ENCODE measurements around the gene MAPK8.

Gene MAPK8

GRCh38 chr10:48477141-48477540 is 170.7 kb downstream of the MAPK8 start (continued):
- TF ChIP-seq ZBTB10 (tag by site-specific recombination; IDR thresholded peaks at IDR 0.05) (no peak), ZNF830 (tag by site-specific recombination; IDR thresholded peaks at IDR 0.05; ENCODE audit: low read depth) (no peak), ZNF155 (tag by site-specific recombination; IDR thresholded peaks at IDR 0.05) (no peak), ZNF16 (tag by site-specific recombination; IDR thresholded peaks at IDR 0.05; ENCODE audit: low read depth) (no peak), ZNF514 (tag by site-specific recombination; IDR thresholded peaks at IDR 0.05) (no peak), ZNF791 (tag by site-specific recombination; IDR thresholded peaks at IDR 0.05) (no peak)

DNA sequence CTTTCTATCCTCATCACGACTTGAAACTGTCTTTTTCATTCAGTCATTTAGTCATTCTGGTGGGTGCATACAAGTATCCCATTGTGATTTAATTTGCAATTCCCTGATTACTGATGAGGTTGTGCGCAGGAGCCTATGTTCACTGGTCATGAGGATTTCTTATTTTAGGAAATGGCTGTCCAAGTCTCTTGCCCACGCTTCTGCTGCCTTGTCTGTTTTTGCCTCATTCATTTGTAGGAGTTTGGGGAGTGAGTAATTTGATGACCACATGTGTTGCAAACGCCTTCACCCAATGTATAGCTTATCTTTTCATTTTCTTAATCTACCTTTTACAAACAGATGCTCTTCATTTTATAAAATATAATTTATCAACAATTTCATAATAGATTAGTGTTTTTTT is 171.1 kb downstream of the MAPK8 start:
- no peak overlapping the region for H3K27ac ChIP-seq (ENCODE audit: extremely low read depth, low read depth, low read length)
- H3K4me1 ChIP-seq (ENCODE audit: control insufficient read depth, insufficient read depth, low read length), result peaks cover 4% of the 10 kb centered on the region; the same call in 1 of the 2 replicates
- H3K4me3 ChIP-seq (ENCODE audit: low read depth, low read length), result no peak overlapping the region
- ChIA-PET POLR2A (no interaction called here), CTCF (no interaction called here)
- no peaks in the 10 kb centered on the region for H3K36me3 ChIP-seq (ENCODE audit: control insufficient read depth in 2 of 2, insufficient read depth in 1 of 2, low read length in 2 of 2)
- H3K9me3 ChIP-seq (ENCODE audit: control insufficient read depth, insufficient read depth, low read depth, low read length), result no peaks in the 10 kb centered on the region
- TF ChIP-seq, protein P1, sequence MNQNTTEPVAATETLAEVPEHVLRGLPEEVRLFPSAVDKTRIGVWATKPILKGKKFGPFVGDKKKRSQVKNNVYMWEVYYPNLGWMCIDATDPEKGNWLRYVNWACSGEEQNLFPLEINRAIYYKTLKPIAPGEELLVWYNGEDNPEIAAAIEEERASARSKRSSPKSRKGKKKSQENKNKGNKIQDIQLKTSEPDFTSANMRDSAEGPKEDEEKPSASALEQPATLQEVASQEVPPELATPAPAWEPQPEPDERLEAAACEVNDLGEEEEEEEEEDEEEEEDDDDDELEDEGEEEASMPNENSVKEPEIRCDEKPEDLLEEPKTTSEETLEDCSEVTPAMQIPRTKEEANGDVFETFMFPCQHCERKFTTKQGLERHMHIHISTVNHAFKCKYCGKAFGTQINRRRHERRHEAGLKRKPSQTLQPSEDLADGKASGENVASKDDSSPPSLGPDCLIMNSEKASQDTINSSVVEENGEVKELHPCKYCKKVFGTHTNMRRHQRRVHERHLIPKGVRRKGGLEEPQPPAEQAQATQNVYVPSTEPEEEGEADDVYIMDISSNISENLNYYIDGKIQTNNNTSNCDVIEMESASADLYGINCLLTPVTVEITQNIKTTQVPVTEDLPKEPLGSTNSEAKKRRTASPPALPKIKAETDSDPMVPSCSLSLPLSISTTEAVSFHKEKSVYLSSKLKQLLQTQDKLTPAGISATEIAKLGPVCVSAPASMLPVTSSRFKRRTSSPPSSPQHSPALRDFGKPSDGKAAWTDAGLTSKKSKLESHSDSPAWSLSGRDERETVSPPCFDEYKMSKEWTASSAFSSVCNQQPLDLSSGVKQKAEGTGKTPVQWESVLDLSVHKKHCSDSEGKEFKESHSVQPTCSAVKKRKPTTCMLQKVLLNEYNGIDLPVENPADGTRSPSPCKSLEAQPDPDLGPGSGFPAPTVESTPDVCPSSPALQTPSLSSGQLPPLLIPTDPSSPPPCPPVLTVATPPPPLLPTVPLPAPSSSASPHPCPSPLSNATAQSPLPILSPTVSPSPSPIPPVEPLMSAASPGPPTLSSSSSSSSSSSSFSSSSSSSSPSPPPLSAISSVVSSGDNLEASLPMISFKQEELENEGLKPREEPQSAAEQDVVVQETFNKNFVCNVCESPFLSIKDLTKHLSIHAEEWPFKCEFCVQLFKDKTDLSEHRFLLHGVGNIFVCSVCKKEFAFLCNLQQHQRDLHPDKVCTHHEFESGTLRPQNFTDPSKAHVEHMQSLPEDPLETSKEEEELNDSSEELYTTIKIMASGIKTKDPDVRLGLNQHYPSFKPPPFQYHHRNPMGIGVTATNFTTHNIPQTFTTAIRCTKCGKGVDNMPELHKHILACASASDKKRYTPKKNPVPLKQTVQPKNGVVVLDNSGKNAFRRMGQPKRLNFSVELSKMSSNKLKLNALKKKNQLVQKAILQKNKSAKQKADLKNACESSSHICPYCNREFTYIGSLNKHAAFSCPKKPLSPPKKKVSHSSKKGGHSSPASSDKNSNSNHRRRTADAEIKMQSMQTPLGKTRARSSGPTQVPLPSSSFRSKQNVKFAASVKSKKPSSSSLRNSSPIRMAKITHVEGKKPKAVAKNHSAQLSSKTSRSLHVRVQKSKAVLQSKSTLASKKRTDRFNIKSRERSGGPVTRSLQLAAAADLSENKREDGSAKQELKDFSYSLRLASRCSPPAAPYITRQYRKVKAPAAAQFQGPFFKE (tag by site-specific recombination; IDR thresholded peaks at IDR 0.05; ENCODE audit: borderline replicate concordance), result no peak
- peak; percentile 60; the same call in 1 of the 2 replicates for TF ChIP-seq PRDM4 (tag by site-specific recombination; IDR thresholded peaks at IDR 0.05)

DNA sequence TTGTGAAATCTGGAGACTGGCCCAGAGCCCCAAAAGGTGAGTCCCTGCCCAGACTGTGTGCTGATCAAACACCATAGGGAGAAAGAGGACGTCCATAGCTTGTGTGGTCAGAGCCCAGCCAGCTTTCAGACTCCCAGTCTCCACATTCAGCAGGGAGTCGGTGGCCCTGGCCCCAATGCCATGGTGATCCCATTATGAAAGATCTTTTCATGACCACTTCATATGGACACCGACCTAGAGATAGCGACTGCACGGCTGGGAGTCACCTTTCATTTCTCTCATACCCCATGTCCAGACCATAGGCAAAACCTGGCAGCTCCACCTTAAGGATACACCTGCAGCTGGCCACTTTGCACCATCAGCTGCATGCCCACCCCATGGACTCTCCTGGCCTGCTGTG is 172.0 kb downstream of the MAPK8 start:
- POLR2A ChIA-PET, result no interaction called here
- TF ChIP-seq ZNF140 (tag by site-specific recombination; IDR thresholded peaks at IDR 0.05) (no peak), KLF10 (tag by site-specific recombination; IDR thresholded peaks at IDR 0.05) (no peak), ZNF645 (tag by site-specific recombination; IDR thresholded peaks at IDR 0.05) (no peak), ZNF544 (tag by site-specific recombination; IDR thresholded peaks at IDR 0.05) (no peak), ZNF510 (tag by site-specific recombination; IDR thresholded peaks at IDR 0.05; ENCODE audit: insufficient replicate concordance) (no peak), EGR2 (tag by site-specific recombination; IDR thresholded peaks at IDR 0.05; ENCODE audit: low read depth) (no peak), ZNF843 (tag by site-specific recombination; IDR thresholded peaks at IDR 0.05) (no peak), MEIS1 (CRISPR knock-in tag; IDR thresholded peaks at IDR 0.05; ENCODE audit: borderline replicate concordance) (no peak)
- TF ChIP-seq, protein P2, sequence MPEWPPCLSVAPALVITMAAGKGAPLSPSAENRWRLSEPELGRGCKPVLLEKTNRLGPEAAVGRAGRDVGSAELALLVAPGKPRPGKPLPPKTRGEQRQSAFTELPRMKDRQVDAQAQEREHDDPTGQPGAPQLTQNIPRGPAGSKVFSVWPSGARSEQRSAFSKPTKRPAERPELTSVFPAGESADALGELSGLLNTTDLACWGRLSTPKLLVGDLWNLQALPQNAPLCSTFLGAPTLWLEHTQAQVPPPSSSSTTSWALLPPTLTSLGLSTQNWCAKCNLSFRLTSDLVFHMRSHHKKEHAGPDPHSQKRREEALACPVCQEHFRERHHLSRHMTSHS (tag by site-specific recombination; IDR thresholded peaks at IDR 0.05), result no peak
- no peaks in the 10 kb centered on the region for H3K9me3 ChIP-seq (ENCODE audit: control insufficient read depth, insufficient read depth, low read depth, low read length)
- CTCF ChIA-PET, result interaction anchor here (0.5 kb wide), 1 partner anchor 91 kb away, joined by 4 read pairs; no protein-coding TSS in a partner anchor
- no peak overlapping the region for H3K27ac ChIP-seq (ENCODE audit: extremely low read depth, low read depth, low read length)
- no peak overlapping the region for H3K4me3 ChIP-seq (ENCODE audit: low read depth, low read length)
- no peaks in the 10 kb centered on the region for H3K36me3 ChIP-seq (ENCODE audit: control insufficient read depth in 2 of 2, insufficient read depth in 1 of 2, low read length in 2 of 2)
- peaks cover 4% of the 10 kb centered on the region; the same call in 1 of the 2 replicates for H3K4me1 ChIP-seq (ENCODE audit: control insufficient read depth, insufficient read depth, low read length)

Data from HEK293 (cell line).